ENCODE results near the gene EFNA1.

EFNA1 gene

DNA sequence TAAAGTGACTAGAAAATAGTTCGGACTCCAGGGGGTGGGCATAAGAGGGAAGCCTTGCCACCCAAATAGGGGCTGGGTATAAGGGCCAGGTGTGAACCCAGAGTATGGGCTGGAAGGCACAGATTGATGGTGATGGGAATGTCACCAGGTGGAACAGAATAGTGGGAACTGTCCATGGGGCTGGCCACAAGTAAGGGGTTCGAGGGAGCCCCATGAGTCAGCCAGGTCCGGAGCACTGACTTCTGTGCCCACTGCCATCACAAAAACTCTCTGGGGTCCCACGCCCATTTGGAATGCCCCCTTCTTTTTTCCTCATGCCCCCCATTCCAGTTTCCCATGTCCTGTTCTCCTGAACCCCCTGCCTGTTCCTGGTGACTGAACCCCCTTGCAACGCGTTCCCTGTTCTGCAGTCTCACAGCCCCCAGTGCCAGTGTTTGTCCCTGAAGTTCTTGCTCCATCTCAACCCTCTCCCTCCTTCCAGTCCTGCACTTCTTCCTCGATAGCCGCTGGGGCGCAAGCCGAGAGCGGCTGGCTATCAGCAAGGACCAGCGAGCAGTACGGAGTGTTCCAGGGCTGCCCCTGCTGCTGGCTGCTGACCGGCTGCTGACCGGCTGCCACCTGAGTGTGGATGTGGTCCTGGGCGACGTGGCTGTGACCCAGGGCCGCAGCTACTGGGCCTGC lies 53.8 kb downstream of the EFNA1 start:
- TF ChIP-seq SIN3A (IDR thresholded peaks at IDR 0.05; ENCODE audit: borderline replicate concordance, insufficient read depth, low read length), result no peak
- no peak for TF ChIP-seq TAF1 (IDR thresholded peaks at IDR 0.05; ENCODE audit: borderline replicate concordance, insufficient read depth, low read length)
- no peak for TF ChIP-seq FOXP2 (optimal IDR thresholded peaks at IDR 0.05; ENCODE audit: borderline replicate concordance, extremely low read depth, extremely low read length, insufficient read depth)
- no peak for TF ChIP-seq POLR2AphosphoS5 (IDR thresholded peaks at IDR 0.05; ENCODE audit: low read depth, low read length)
- TF ChIP-seq, protein P1, sequence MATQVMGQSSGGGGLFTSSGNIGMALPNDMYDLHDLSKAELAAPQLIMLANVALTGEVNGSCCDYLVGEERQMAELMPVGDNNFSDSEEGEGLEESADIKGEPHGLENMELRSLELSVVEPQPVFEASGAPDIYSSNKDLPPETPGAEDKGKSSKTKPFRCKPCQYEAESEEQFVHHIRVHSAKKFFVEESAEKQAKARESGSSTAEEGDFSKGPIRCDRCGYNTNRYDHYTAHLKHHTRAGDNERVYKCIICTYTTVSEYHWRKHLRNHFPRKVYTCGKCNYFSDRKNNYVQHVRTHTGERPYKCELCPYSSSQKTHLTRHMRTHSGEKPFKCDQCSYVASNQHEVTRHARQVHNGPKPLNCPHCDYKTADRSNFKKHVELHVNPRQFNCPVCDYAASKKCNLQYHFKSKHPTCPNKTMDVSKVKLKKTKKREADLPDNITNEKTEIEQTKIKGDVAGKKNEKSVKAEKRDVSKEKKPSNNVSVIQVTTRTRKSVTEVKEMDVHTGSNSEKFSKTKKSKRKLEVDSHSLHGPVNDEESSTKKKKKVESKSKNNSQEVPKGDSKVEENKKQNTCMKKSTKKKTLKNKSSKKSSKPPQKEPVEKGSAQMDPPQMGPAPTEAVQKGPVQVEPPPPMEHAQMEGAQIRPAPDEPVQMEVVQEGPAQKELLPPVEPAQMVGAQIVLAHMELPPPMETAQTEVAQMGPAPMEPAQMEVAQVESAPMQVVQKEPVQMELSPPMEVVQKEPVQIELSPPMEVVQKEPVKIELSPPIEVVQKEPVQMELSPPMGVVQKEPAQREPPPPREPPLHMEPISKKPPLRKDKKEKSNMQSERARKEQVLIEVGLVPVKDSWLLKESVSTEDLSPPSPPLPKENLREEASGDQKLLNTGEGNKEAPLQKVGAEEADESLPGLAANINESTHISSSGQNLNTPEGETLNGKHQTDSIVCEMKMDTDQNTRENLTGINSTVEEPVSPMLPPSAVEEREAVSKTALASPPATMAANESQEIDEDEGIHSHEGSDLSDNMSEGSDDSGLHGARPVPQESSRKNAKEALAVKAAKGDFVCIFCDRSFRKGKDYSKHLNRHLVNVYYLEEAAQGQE (IDR thresholded peaks at IDR 0.05; ENCODE audit: insufficient read depth in 1 of 2, low read depth in 2 of 2, low read length in 2 of 2), result no peak

DNA sequence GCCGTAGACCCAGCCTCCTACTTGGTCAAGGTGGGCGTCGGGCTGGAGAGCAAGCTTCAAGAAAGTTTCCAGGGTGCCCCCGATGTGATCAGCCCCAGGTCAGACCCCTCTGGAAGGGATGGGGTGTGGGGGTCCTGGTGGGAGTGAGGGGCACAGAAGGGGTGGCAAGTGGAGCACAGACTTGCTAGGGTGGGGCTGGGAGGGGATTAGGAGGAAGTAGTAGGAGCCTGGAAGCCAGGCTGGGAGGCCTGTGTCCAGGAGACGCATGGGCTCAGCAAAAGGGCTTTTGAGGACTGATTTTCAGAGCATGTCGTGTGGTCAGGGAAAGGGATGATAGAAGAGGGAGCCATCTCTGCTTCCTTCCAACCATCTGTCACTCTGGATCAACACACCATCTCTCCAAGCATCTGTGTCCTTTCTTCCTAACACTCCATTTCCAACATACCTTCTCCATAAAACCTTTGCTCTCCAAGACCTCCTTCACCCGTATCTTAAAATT lies 54.4 kb downstream of the EFNA1 start:
- TF ChIP-seq, protein P1 (IDR thresholded peaks at IDR 0.05; ENCODE audit: insufficient read depth in 1 of 2, low read depth in 2 of 2, low read length in 2 of 2), result no peak
- TF ChIP-seq FOXP2 (optimal IDR thresholded peaks at IDR 0.05; ENCODE audit: borderline replicate concordance, extremely low read depth, extremely low read length, insufficient read depth) (no peak), POLR2AphosphoS5 (IDR thresholded peaks at IDR 0.05; ENCODE audit: low read depth, low read length) (no peak), SIN3A (IDR thresholded peaks at IDR 0.05; ENCODE audit: borderline replicate concordance, insufficient read depth, low read length) (no peak), TAF1 (IDR thresholded peaks at IDR 0.05; ENCODE audit: borderline replicate concordance, insufficient read depth, low read length) (no peak)

DNA sequence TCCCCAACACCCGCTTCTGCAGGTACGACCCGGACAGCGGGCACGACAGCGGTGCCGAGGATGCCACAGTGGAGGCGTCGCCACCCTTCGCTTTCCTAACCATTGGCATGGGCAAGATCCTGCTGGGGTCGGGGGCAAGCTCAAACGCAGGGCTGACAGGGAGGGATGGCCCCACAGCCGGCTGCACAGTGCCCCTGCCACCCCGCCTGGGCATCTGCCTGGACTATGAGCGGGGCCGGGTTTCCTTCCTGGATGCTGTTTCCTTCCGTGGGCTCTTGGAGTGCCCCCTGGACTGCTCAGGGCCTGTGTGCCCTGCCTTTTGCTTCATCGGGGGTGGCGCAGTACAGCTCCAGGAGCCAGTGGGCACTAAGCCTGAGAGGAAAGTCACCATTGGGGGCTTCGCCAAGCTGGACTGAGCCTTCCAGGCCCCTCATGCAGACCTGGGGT lies 56.1 kb downstream of the EFNA1 start:
- TF ChIP-seq SIN3A (IDR thresholded peaks at IDR 0.05; ENCODE audit: borderline replicate concordance, insufficient read depth, low read length), result no peak
- TF ChIP-seq FOXP2 (optimal IDR thresholded peaks at IDR 0.05; ENCODE audit: borderline replicate concordance, extremely low read depth, extremely low read length, insufficient read depth), result no peak

DNA sequence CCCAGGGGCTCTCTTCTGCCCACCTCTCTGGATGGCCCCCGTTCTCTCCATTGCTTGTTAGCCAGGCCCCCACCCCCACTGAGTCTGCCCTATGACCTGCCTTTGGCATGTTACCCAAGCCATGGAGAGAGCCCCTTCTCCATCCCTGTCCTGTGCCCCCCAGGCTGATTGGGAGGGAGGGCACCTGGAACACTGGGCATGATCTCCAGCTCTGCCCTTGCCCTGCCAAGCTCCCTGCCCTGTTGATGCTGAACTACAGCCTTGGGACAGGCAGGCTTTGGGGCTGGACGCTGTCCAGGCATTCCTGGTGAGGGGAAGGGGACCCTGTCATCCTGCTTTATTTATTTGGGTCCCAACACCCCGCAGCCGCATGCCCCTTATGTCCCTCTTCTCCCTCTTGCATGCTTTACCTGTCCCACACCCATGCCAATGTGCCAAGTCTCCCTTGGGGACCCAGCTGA lies 56.7 kb downstream of the EFNA1 start:
- TF ChIP-seq FOXP2 (optimal IDR thresholded peaks at IDR 0.05; ENCODE audit: borderline replicate concordance, extremely low read depth, extremely low read length, insufficient read depth) (no peak), TAF1 (IDR thresholded peaks at IDR 0.05; ENCODE audit: borderline replicate concordance, insufficient read depth, low read length) (no peak), SIN3A (IDR thresholded peaks at IDR 0.05; ENCODE audit: borderline replicate concordance, insufficient read depth, low read length) (no peak), POLR2AphosphoS5 (IDR thresholded peaks at IDR 0.05; ENCODE audit: low read depth, low read length) (no peak)
- TF ChIP-seq, protein P1 (IDR thresholded peaks at IDR 0.05; ENCODE audit: insufficient read depth in 1 of 2, low read depth in 2 of 2, low read length in 2 of 2), result no peak

All from PFSK-1 (cell line).